ENCODE measurements around the gene SPINDOC. TPM values are rescaled to one million over a fixed set of nuclear protein-coding genes. Genes with fewer than 3 reads are reported as not detected.

The SPINDOC gene
- polyA plus RNA-seq, 3 donors = 0.10 to 3.3 (median 0.20) TPM

GRCh38 chr11:63869683-63870082 is 56.4 kb downstream of the SPINDOC start:
- H3K27me3 ChIP-seq (ENCODE audit: control insufficient read depth in 2 of 2, insufficient read depth in 2 of 2, low read length in 2 of 2) = no peaks in the 10 kb centered on the region
- intact Hi-C loops (cut with micrococcal nuclease) = loop anchor here in 1 of 2 donors (5.0 kb wide), 1 partner anchor 32 kb away; the partner anchor contains the start of gene MARK2
- peak overlapping the region; percentile 22 for H3K9ac ChIP-seq (ENCODE audit: insufficient read depth, low read length, poor library complexity, severe bottlenecking)
- H2AFZ ChIP-seq (ENCODE audit: insufficient read depth, low read depth, low read length, poor library complexity, severe bottlenecking) = no peak overlapping the region
- H4K20me1 ChIP-seq (ENCODE audit: insufficient read depth, low read length) = peaks cover 98% of the 10 kb centered on the region
- H3K4me3 ChIP-seq (replicated peaks in 1 of 3; ENCODE audit: low read depth in 2 of 3, low read length in 3 of 3) = no peak overlapping the region
- Mint-ChIP-seq H3K4me1 (peaks cover 96% of the 10 kb centered on the region), H3K36me3 (peaks cover 23 to 48% of the 10 kb centered on the region in 2 donors), H3K9me3 (no peaks in the 10 kb centered on the region), H3K27ac (peak overlapping the region in 4 of 7 donors; percentile 60 to 82 (median 74)), H3K4me3 (no peak overlapping the region), H3K27me3 (ENCODE audit: low read depth in 3 of 3) (no peaks in the 10 kb centered on the region)
- peak overlapping the region in 1 of 2 donors; percentile 83 for H3K27ac ChIP-seq (ENCODE audit: low read depth in 1 of 2, low read length in 2 of 2)
- H3K4me1 ChIP-seq (ENCODE audit: control insufficient read depth in 1 of 2, insufficient read depth in 2 of 2, low read length in 2 of 2) = peaks cover 98 to 100% of the 10 kb centered on the region in 2 donors
- WGBS (ENCODE audit: insufficient coverage) = 20% methylated on average over 8 of the region's 8 CpGs
- H3K79me2 ChIP-seq (ENCODE audit: insufficient read depth, low read length) = peaks cover 93% of the 10 kb centered on the region
- no peak for DNase-seq
- H3K4me2 ChIP-seq (replicated peaks; ENCODE audit: extremely low read depth, low read length, poor library complexity, severe bottlenecking) = peak overlapping the region; percentile 6
- H3K9me3 ChIP-seq (replicated peaks in 1 of 2; ENCODE audit: control insufficient read depth in 1 of 2, insufficient read depth in 1 of 2, low read length in 2 of 2) = no peaks in the 10 kb centered on the region
- no peak for TF ChIP-seq CTCF (IDR thresholded peaks at IDR 0.05)
- peaks cover 4 to 13% of the 10 kb centered on the region in 2 donors for H3K36me3 ChIP-seq (replicated peaks in 1 of 2; ENCODE audit: control insufficient read depth in 1 of 2, insufficient read depth in 2 of 2, low read length in 2 of 2)

- peak; percentile 25 to 70 (median 26) for DNase-seq
- Histone ChIP-seq H3K27ac (ENCODE audit: low read depth in 1 of 2, low read length in 2 of 2) (peak overlapping the region; percentile 2 to 83), H3K4me1 (ENCODE audit: control insufficient read depth in 1 of 2, insufficient read depth in 2 of 2, low read length in 2 of 2) (peaks cover 90 to 95% of the 10 kb centered on the region in 2 donors), H4K20me1 (ENCODE audit: insufficient read depth, low read length) (peaks cover 98% of the 10 kb centered on the region), H3K27me3 (ENCODE audit: control insufficient read depth in 2 of 2, insufficient read depth in 2 of 2, low read length in 2 of 2) (no peaks in the 10 kb centered on the region), H3K9ac (ENCODE audit: insufficient read depth, low read length, poor library complexity, severe bottlenecking) (peak overlapping the region; percentile 32), H3K36me3 (replicated peaks in 1 of 2; ENCODE audit: control insufficient read depth in 1 of 2, insufficient read depth in 2 of 2, low read length in 2 of 2) (peaks cover 7 to 20% of the 10 kb centered on the region in 2 donors), H2AFZ (ENCODE audit: insufficient read depth, low read depth, low read length, poor library complexity, severe bottlenecking) (no peak overlapping the region), H3K4me3 (replicated peaks in 1 of 3; ENCODE audit: low read depth in 2 of 3, low read length in 3 of 3) (peak overlapping the region in 1 of 3 experiments; percentile 0), H3K79me2 (ENCODE audit: insufficient read depth, low read length) (peaks cover 93% of the 10 kb centered on the region), H3K9me3 (replicated peaks in 1 of 2; ENCODE audit: control insufficient read depth in 1 of 2, insufficient read depth in 1 of 2, low read length in 2 of 2) (no peaks in the 10 kb centered on the region), H3K4me2 (replicated peaks; ENCODE audit: extremely low read depth, low read length, poor library complexity, severe bottlenecking) (peak overlapping the region; percentile 6)
- H3K4me3 Mint-ChIP-seq = peak overlapping the region in 1 of 2 donors; percentile 31
- H3K27ac Mint-ChIP-seq = peak overlapping the region; percentile 74 to 87 (median 78)
- 83% methylated on average over 8 of the region's 14 CpGs for WGBS (ENCODE audit: insufficient coverage)
- H3K9me3 Mint-ChIP-seq = no peaks in the 10 kb centered on the region
- no peaks in the 10 kb centered on the region for H3K27me3 Mint-ChIP-seq (ENCODE audit: low read depth in 3 of 3)
- peaks cover 24 to 46% of the 10 kb centered on the region in 2 donors for H3K36me3 Mint-ChIP-seq
- no peak for TF ChIP-seq CTCF (IDR thresholded peaks at IDR 0.05)
- H3K4me1 Mint-ChIP-seq = peaks cover 90% of the 10 kb centered on the region
- intact Hi-C loops (cut with micrococcal nuclease) = loop anchor here in 1 of 2 donors (5.0 kb wide), 1 partner anchor 33 kb away; the partner anchor contains the start of gene MARK2
Measured at GRCh38 chr11:63870351-63871140, 57.3 kb downstream of the SPINDOC start.
